ENCODE results near the gene ZNF287.
"Not testable (repeated sequence)": the region's sequence is repeated elsewhere in the genome, so short reads cannot be mapped to it uniquely, and the experiment has no call there.

Gene ZNF287

GRCh38 chr17:16568541-16569357, at the start of gene ZNF287:
ZNF287 (minus strand) TSS chr17:16569204; CDS start chr17:16567731, 1,473 bp downstream.
- H3K27ac ChIP-seq = no peak within 1 kb of the TSS
- peak; percentile 51 for DNase-seq (ENCODE audit: low read depth, low spot score)

- no peak overlapping the region for H3K27ac ChIP-seq
- DNase-seq (ENCODE audit: low read depth, low spot score) = no peak
Measured at GRCh38 chr17:16617481-16618060, 48.6 kb upstream of the ZNF287 start.

- no peak for DNase-seq (ENCODE audit: low read depth, low spot score)
- no peak overlapping the region for H3K27ac ChIP-seq
Measured at GRCh38 chr17:16599537-16599936, 30.5 kb upstream of the ZNF287 start.

GRCh38 chr17:16593356-16594102, 24.5 kb upstream of the ZNF287 start:
- H3K27ac ChIP-seq = no peak overlapping the region
- DNase-seq (ENCODE audit: low read depth, low spot score) = no peak

- H3K27ac ChIP-seq = no peak overlapping the region
- peak; percentile 18 for DNase-seq (ENCODE audit: low read depth, low spot score)
Measured at GRCh38 chr17:16589097-16589969, 20.3 kb upstream of the ZNF287 start.

DNA sequence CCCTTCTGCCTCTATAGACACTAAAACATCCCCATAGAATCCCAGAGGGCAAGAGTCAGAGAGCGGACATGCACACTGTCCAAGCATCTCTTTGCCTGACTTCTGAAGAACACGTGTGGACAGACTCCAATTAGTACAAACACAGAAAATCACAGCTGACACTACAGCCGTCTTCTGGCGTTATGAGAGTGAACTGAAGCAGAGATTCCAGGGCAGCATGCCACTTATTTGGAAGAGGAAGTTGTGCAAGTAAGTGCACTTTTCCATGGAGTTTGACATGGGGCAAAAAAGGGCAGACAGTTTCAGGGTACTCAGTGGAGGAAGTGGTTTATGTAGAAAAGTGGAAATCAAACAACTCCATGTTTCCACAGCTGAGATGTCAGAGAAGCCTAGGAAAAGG, 16.8 kb upstream of the ZNF287 start:
- no peak overlapping the region for H3K27ac ChIP-seq
- DNase-seq (ENCODE audit: low read depth, low spot score) = no peak

DNA sequence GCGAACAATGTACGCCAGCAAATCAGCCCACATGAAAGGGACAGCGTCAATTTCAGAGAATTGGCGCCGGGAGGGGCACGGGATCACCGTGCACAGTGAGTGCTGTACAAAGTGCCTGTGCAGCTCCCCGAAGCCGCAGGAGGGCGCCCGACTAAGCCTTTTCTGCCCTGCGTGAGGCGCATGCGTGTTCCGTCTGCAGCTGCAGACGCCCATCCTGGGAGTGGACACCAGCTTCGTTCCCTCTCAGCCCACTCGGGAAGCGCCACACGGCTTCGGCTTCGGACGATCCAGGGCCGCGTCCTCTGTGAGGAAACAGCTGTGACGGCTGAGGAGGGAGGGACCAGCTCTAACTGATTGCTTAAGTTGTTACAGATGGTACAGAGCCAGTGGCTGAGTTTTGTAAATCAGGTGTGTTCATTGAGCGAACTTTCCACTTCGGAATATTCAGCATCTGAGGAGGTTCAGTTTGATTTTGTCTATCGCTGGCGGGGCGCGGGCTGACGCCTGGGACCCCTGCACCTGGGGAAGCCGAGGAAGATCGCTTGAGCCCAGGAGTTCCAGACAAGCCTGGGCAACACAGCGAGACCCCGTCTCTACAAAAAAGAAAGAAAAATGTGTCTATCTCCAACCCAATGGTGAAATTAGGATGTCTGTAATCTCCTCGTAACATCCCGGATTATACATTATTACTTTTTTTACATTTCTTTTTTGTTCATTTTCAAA, 15.4 kb upstream of the ZNF287 start:
- no peak overlapping the region for H3K27ac ChIP-seq
- peak; percentile 27 for DNase-seq (ENCODE audit: low read depth, low spot score)

DNA sequence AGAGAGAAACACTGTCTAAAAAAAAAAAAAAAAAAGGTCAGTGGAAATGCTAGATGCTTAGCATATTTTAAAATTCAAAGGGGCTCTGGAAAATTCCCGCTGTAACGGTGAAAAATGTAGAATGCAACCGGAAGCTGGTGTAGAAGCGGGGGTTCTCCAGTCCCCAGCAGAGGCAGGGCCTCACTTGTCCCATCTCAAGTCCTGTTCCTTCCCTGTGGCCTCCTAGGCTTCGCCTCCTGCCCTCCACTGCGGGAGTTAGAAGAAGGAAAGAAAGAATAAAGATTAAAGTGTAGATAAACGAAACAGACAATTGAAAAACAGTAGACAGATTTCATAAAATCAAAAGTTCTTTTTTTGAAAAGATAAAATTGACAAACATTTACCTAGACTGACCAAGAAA, 14.8 kb upstream of the ZNF287 start:
- no peak for DNase-seq (ENCODE audit: low read depth, low spot score)
- H3K27ac ChIP-seq = no peak overlapping the region

GRCh38 chr17:16573466-16573865, 4.5 kb upstream of the ZNF287 start:
- DNase-seq (ENCODE audit: low read depth, low spot score) = no peak
- no peak overlapping the region for H3K27ac ChIP-seq

GRCh38 chr17:16569358-16569712, 331 bp upstream of the ZNF287 start:
- no peak for DNase-seq (ENCODE audit: low read depth, low spot score)
- no peak overlapping the region for H3K27ac ChIP-seq

DNA sequence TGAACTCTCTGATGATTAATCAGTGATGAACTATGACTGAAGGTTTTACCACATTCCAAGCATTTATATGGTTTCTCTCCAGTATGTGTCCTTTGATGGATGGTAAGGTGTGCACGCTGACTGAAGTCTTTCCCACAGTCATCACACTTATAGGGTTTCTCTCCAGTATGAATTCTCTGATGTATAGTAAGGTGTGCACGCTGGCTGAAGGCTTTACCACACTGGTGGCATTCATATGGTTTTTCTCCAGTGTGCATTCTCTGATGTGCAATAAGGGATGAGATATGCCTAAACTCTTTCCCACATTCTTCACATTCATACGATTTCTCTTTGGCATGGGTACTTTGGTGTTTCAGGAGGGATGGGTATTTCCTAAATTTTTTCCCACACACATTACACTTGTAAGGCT, 16.4 kb downstream of the ZNF287 start:
- DNase-seq (ENCODE audit: low read depth, low spot score) = no peak

DNA sequence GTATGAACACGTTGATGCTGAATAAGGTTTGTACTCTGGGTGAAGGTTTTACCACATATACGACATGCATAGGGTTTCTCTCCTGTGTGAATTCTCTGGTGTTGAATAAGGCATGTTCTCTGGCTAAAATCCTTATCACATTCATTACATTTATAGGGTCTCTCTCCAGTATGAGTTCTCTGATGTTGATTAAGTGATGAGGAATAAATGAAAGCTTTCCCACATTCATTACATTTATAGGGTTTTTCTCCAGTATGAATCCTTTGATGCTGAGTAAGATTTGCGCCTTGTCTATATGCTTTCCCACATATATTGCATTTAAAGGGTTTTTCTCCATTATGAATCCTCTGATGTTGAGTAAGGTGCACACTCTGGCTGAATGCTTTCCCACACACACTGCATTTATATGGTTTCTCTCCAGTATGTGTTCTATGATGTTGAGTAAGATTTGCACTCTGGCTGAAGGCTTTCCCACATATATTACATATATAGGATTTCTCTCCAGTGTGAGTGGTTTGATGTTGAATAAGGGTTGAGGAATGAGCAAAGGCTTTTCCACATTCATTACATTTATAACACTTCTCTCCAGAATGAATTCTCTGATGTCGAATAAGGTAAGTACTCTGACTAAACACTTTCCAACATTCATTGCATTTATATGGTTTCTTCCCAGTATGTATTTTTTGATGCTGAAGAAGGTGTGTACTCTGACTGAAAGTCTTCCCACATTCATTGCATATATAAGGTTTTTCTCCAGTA, 16.9 kb downstream of the ZNF287 start:
- DNase-seq (ENCODE audit: low read depth, low spot score) = no peak

More for the DNA sequence above, 16.4 kb downstream of the ZNF287 start:
- no peak overlapping the region for H3K27ac ChIP-seq

GRCh38 chr17:16537130-16537458, 31.9 kb downstream of the ZNF287 start:
- H3K27ac ChIP-seq = no peak overlapping the region

More for the DNA sequence above, 16.9 kb downstream of the ZNF287 start:
- no peak overlapping the region for H3K27ac ChIP-seq

GRCh38 chr17:16534236-16534635, 34.8 kb downstream of the ZNF287 start:
- H3K27ac ChIP-seq = no peak overlapping the region
- DNase-seq (ENCODE audit: low read depth, low spot score) = no peak

More at GRCh38 chr17:16537130-16537458, 31.9 kb downstream of the ZNF287 start:
- DNase-seq (ENCODE audit: low read depth, low spot score) = no peak

GRCh38 chr17:16529906-16530305, 39.1 kb downstream of the ZNF287 start:
- no peak for DNase-seq (ENCODE audit: low read depth, low spot score)
- H3K27ac ChIP-seq = no peak overlapping the region

DNA sequence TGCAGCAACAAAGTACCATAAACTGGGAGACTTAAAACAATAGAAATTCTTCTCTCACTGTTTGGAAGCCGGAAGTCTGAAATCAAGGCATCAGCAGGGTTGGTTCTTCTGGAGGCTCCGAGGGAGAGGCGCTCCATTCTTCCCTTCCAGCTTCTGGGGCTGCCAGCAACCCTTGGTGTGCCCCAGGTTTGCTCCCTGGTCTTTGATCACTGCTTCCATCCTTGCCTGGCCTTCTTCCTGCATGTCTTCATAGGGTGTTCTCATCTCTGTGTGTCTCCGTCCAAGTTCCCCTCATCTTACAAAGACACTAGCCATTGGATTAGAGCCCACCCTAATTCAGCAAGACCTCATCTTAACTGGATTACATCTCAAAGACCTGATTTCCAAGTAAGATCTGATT, 41.7 kb downstream of the ZNF287 start:
- H3K27ac ChIP-seq = no peak overlapping the region
- DNase-seq (ENCODE audit: low read depth, low spot score) = no peak

DNA sequence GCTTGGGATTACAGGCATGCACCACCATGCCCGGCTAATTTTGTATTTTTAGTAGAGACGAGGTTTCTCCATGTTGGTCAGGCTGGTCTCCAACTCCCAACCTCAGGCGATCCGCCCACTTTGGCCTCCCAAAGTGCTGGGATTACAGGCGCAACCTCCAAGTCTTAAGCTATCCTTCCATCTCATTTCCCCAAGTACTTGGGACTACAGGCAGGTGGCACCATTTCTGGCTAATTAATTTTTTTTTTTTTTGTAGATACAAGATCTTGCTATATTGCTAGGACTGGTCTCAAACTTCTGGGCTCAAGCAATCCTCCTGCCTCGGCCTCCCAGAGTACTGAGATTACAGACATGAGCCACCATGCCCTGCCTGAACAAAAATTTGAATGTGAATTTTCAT, 43.4 kb downstream of the ZNF287 start:
- H3K27ac ChIP-seq; DNase-seq (ENCODE audit: low read depth, low spot score): not testable (repeated sequence)

DNA sequence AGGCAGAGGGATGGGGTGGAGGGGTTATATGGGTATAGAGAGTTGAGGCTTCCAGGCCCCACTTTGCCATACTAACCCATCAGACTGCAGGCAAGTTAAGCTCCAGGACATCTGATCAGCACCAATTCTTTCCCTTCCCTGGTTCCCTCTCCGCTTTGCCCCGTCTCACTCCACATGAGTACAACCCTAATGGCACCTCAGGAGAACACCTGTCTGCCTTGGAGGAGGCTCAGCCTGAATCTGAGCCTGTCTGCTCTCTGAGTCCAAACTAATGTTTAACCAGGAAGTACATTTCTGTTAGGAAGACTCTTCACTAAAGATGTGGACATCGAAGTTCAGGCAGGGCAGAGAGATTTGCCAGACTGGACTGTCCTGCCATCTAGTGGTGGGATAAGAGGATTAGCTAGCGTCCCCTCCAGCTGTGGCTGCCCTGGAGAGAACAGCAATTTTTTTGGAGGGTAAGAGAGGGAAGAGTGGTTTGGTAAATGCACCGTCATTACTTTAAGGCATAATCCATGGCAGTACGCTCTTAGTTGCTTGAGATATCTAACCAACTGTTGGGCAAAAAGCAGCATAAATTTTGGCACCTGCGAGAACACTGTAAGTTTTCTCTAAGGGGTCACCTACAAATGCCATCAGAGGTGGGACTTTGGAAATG, 47.8 kb downstream of the ZNF287 start:
- H3K27ac ChIP-seq = no peak overlapping the region
- peak; percentile 44 for DNase-seq (ENCODE audit: low read depth, low spot score)

Measured in epithelial cell of prostate (primary cell).